ENCODE results near the gene MARK4.

DNA sequence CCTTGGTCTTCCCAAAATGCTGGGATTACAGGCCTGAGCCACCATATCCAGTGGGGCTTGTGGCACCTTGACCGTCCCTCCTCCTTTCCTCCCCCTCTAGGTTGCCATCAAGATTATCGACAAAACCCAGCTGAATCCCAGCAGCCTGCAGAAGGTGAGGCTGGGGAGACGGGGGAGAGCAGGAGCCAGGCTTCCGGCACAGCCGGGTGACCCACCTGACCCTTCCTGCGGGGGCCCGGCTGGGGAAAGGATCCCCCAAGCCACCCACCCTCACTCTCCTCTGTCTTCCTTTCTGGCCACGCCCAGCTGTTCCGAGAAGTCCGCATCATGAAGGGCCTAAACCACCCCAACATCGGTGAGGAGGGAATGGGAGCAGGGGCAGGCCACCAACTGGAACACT is 11.9 kb downstream of the MARK4 start:
- TF ChIP-seq POLR2A (IDR thresholded peaks at IDR 0.05; ENCODE audit: low read depth, low read length) (no peak), POLR2AphosphoS5 (IDR thresholded peaks at IDR 0.05; ENCODE audit: low read depth, low read length) (no peak), TAF1 (IDR thresholded peaks at IDR 0.05; ENCODE audit: borderline replicate concordance, low read depth, low read length) (no peak)
